HUES64 (cell line): ENCODE results near the gene EPM2A.

ENCODE experiments used
- H3K27ac ChIP-seq: 2 replicates; pipeline ENCODE4 v1.7.0; 2013; ENCODE audit warnings: low read depth, low read length, inconsistent platforms
- H3K27me3 ChIP-seq: 2 replicates; pipeline ENCODE4 v1.6.1; 2013; ENCODE audit warnings: mild to moderate bottlenecking, low read length; ENCODE audit not compliant: insufficient read depth
- H3K36me3 ChIP-seq: 2 replicates; pipeline ENCODE4 v1.6.1; 2013; ENCODE audit warnings: mild to moderate bottlenecking, low read length; ENCODE audit not compliant: insufficient read depth
- H3K4me1 ChIP-seq: 2 replicates; pipeline ENCODE4 v1.6.1; 2013; ENCODE audit warnings: mild to moderate bottlenecking, low read length, moderate library complexity; ENCODE audit not compliant: insufficient read depth
- H3K4me3 ChIP-seq: 2 replicates; pipeline ENCODE4 v1.5.1; 2013; ENCODE audit warnings: mild to moderate bottlenecking, low read length, moderate library complexity
- H3K9ac ChIP-seq: 2 replicates; pipeline ENCODE4 v1.6.1; 2013; ENCODE audit warnings: mild to moderate bottlenecking, low read depth, low read length
- H3K9me3 ChIP-seq: 2 replicates; pipeline ENCODE4 v1.6.1; 2013; ENCODE audit warnings: low read depth, low read length; ENCODE audit not compliant: insufficient read depth
- WGBS: fragments of 150-250, 120-280 bp; methylation state at CpG from one replicate; pipeline ENCODE4 v1.1.7; 2013; ENCODE audit warnings: missing lambda C conversion rate; 5-methylcytosine and 5-hydroxymethylcytosine counted together

The EPM2A gene

GRCh38 chr6:145731447-145731846, 3.9 kb downstream of the EPM2A start:
- WGBS, result no CpG with 5 or more reads among the region's 1 CpG
- H3K4me3 ChIP-seq, result no peak overlapping the region
- no peaks in the 10 kb centered on the region for H3K27me3 ChIP-seq
- peaks cover 9% of the 10 kb centered on the region for H3K9me3 ChIP-seq
- peaks cover 14% of the 10 kb centered on the region for H3K4me1 ChIP-seq
- H3K36me3 ChIP-seq, result no peaks in the 10 kb centered on the region
- no peak overlapping the region for H3K9ac ChIP-seq
- H3K27ac ChIP-seq, result no peak overlapping the region

DNA sequence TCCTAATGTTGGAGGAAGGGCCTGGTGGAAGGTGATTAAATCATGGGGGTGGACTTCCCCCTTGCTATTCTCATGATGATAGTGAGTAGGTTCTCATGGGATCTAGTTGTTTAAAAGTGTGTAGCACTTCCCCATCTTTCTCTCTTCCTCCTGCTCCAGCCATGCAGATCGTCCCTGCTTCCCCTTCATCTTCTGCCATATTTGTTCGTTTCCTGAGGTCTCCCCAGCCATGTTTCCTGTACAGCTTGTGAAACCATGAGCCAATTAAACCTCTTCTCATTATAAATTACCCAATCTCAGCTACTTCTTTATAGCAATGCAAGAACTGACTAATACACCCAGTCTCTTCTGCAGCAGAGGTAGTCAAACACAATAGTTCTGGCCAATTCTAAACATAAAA, 5.4 kb downstream of the EPM2A start:
- WGBS, result 96% methylated on average over 2 of the region's 2 CpGs
- H3K9me3 ChIP-seq, result peaks cover 9% of the 10 kb centered on the region
- peaks cover 8% of the 10 kb centered on the region for H3K4me1 ChIP-seq
- H3K36me3 ChIP-seq, result no peaks in the 10 kb centered on the region
- no peaks in the 10 kb centered on the region for H3K27me3 ChIP-seq
- no peak overlapping the region for H3K27ac ChIP-seq
- no peak overlapping the region for H3K9ac ChIP-seq
- H3K4me3 ChIP-seq, result no peak overlapping the region

GRCh38 chr6:145728444-145729385, 6.6 kb downstream of the EPM2A start:
- Histone ChIP-seq H3K27ac (no peak overlapping the region), H3K9me3 (peaks cover 12% of the 10 kb centered on the region), H3K4me3 (no peak overlapping the region), H3K36me3 (no peaks in the 10 kb centered on the region), H3K4me1 (peaks cover 2% of the 10 kb centered on the region; the same call in 1 of the 2 replicates), H3K9ac (no peak overlapping the region), H3K27me3 (no peaks in the 10 kb centered on the region)
- 89% methylated on average over 1 of the region's 1 CpG for WGBS

DNA sequence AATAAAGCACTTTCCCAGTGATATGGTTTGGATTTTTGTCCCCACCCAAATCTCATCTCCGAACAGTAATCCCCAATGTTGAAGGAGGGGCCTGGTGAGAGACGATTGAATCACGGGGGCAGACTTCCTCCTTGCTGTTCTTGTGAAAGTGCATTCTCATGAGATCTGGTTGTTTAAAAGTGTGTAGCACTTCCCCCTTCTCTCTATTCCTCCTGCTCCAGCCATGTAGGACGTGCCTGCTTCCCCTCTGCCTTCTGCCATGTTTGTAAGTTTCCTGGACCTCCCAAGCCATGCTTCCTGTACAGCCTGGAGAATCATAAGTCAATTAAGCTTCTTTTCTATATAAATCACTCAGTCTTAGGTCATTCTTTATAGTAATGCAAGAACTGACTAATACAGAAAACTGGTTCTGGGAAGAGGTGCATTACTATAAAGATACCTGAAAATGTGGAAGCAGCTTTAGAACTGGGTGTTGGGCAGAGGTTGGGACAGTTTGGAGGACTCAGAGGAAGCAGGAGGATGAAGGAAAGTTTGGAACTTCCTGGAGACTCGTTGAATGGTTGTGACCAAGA, 7.4 kb downstream of the EPM2A start:
- Histone ChIP-seq H3K9me3 (peaks cover 12% of the 10 kb centered on the region), H3K27me3 (no peaks in the 10 kb centered on the region), H3K9ac (no peak overlapping the region), H3K4me3 (no peak overlapping the region), H3K4me1 (no peaks in the 10 kb centered on the region), H3K27ac (no peak overlapping the region), H3K36me3 (no peaks in the 10 kb centered on the region)
- WGBS, result 93% methylated on average over 4 of the region's 5 CpGs

GRCh38 chr6:145725570-145725969, 9.8 kb downstream of the EPM2A start:
- H3K9ac ChIP-seq, result no peak overlapping the region
- H3K4me3 ChIP-seq, result no peak overlapping the region
- WGBS, result 98% methylated on average over 1 of the region's 2 CpGs
- H3K9me3 ChIP-seq, result peaks cover 12% of the 10 kb centered on the region
- H3K4me1 ChIP-seq, result no peaks in the 10 kb centered on the region
- H3K27me3 ChIP-seq, result no peaks in the 10 kb centered on the region
- no peak overlapping the region for H3K27ac ChIP-seq
- no peaks in the 10 kb centered on the region for H3K36me3 ChIP-seq

- Histone ChIP-seq H3K36me3 (no peaks in the 10 kb centered on the region), H3K9ac (no peak overlapping the region), H3K27ac (no peak overlapping the region), H3K4me1 (no peaks in the 10 kb centered on the region), H3K9me3 (peaks cover 3% of the 10 kb centered on the region), H3K4me3 (no peak overlapping the region), H3K27me3 (no peaks in the 10 kb centered on the region)
- WGBS, result 100% methylated on average over 1 of the region's 1 CpG
Measured at GRCh38 chr6:145723646-145724045, 11.7 kb downstream of the EPM2A start.

DNA sequence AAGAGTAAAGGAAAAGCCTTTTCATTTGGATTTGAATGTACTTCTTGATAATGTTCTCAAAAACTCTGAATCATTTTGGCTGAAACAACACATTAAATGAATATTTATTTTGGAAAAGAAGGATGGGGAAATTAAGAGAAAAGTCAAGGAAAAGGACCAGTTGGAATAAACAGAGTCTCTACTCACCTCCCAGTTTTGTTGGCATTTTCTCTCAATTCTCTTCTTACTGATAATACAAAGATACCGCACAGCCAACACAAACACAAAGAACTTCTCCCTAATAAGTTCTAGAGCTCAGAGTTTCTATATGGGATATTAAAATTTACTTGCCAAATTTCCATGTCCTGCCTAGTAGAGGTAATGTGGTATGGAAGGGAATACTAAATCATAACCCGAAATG, 13.1 kb downstream of the EPM2A start:
- Histone ChIP-seq H3K4me3 (no peak overlapping the region), H3K9ac (no peak overlapping the region), H3K4me1 (no peaks in the 10 kb centered on the region), H3K9me3 (peaks cover 3% of the 10 kb centered on the region; the same call in 1 of the 2 replicates), H3K36me3 (no peaks in the 10 kb centered on the region), H3K27ac (no peak overlapping the region), H3K27me3 (no peaks in the 10 kb centered on the region)
- WGBS, result 92% methylated on average over 2 of the region's 2 CpGs

DNA sequence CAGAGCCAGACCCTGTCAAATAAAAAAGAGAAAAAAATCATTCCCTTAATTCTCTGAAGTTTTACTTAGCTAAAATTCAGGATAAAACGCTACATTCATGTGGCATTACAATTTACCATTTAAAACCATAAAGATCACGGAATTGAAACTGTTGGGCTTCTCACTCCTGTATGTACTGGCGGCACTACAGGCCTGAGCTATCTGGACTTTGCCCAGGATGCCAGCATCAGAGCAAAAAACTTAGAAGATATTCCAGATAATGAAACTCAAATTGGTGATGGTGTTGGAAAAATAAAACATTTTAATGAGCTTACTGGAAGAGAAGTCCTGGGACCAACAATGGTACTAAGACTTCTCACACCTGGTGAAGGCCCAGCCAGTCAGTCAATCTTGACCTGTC, 14.2 kb downstream of the EPM2A start:
- Histone ChIP-seq H3K9ac (no peak overlapping the region), H3K4me1 (no peaks in the 10 kb centered on the region), H3K9me3 (peaks cover 3% of the 10 kb centered on the region; the same call in 1 of the 2 replicates), H3K4me3 (no peak overlapping the region), H3K36me3 (no peaks in the 10 kb centered on the region), H3K27ac (no peak overlapping the region), H3K27me3 (no peaks in the 10 kb centered on the region)
- 93% methylated on average over 3 of the region's 3 CpGs for WGBS

GRCh38 chr6:145715426-145715825, 19.9 kb downstream of the EPM2A start:
- Histone ChIP-seq H3K4me1 (no peaks in the 10 kb centered on the region), H3K36me3 (no peaks in the 10 kb centered on the region), H3K9ac (no peak overlapping the region), H3K27ac (no peak overlapping the region), H3K4me3 (no peak overlapping the region), H3K27me3 (no peaks in the 10 kb centered on the region), H3K9me3 (peaks cover 5% of the 10 kb centered on the region; the same call in 1 of the 2 replicates)
- 89% methylated on average over 3 of the region's 4 CpGs for WGBS

DNA sequence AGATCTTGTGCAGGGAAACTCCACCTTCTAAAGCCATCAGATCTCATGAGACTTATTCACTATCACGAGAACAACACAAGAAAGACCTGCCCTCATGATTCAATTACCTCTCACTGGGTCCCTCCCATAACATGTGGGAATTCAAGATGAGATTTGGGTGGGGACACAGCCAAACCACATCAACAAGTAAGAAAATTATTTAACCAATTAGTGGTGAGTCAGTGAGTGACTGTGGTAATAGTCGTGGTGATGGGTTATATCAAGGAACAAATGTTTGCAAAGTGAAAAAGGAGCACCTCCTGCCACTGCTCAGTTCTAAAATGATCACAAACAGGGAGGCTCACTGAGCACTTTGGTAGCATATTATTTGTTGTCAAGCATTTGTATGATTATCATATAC, 20.6 kb downstream of the EPM2A start:
- 100% methylated on average over 1 of the region's 2 CpGs for WGBS
- Histone ChIP-seq H3K36me3 (no peaks in the 10 kb centered on the region), H3K9me3 (peaks cover 5% of the 10 kb centered on the region; the same call in 1 of the 2 replicates), H3K9ac (no peak overlapping the region), H3K4me3 (no peak overlapping the region), H3K27ac (no peak overlapping the region), H3K4me1 (no peaks in the 10 kb centered on the region), H3K27me3 (no peaks in the 10 kb centered on the region)

GRCh38 chr6:145713773-145714172, 21.5 kb downstream of the EPM2A start:
- Histone ChIP-seq H3K9ac (no peak overlapping the region), H3K36me3 (no peaks in the 10 kb centered on the region), H3K4me1 (no peaks in the 10 kb centered on the region), H3K9me3 (peaks cover 7% of the 10 kb centered on the region; the same call in 1 of the 2 replicates), H3K27ac (no peak overlapping the region), H3K27me3 (no peaks in the 10 kb centered on the region), H3K4me3 (no peak overlapping the region)
- WGBS, result 87% methylated on average over 2 of the region's 2 CpGs
